ENCODE measurements around the gene TRIM2. TPM values are rescaled to one million over a fixed set of nuclear protein-coding genes. Genes with fewer than 3 reads are reported as not detected.
A peak's percentile ranks its signal among the peaks of the same experiment; 100 is the strongest.
"Not testable (repeated sequence)": the region's sequence is repeated elsewhere in the genome, so short reads cannot be mapped to it uniquely, and the experiment has no call there.

TRIM2 gene
- total RNA-seq, 2 donors from 2014 or later: 31.3 to 42.0 TPM

DNA sequence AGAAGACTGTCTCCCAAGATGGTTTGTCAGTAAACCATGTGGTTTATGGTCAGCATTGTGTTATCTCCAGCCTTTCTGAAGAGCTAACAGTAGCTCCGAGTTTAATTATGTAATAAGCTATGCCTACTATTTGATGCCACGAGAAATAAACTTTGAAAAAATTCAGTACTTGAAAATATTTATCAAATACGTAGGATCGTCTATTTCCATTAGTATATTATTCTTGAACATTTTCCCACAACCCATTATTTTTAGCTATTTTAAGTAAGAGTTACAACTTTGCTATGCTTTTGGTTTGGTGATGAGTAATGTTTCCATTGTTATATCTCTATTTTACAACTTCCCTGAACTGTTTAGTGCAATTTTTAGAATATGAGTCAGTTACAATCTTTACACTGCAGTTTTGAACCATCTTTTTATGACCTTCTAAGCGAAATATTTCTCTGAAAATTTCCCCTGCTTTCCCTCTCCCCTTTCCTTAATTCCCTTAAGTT, 44.5 kb upstream of the TRIM2 start:
- intact Hi-C loops (cut with DNase I): no loop called here
- no peaks in the 10 kb centered on the region for H3K4me1 ChIP-seq
- no peaks in the 10 kb centered on the region for H3K27me3 ChIP-seq
- no peaks in the 10 kb centered on the region for H3K9me3 ChIP-seq
- no peak for ATAC-seq
- no peak for DNase-seq
- no peak for TF ChIP-seq POLR2A (IDR thresholded peaks at IDR 0.05)
- TF ChIP-seq, protein P1, sequence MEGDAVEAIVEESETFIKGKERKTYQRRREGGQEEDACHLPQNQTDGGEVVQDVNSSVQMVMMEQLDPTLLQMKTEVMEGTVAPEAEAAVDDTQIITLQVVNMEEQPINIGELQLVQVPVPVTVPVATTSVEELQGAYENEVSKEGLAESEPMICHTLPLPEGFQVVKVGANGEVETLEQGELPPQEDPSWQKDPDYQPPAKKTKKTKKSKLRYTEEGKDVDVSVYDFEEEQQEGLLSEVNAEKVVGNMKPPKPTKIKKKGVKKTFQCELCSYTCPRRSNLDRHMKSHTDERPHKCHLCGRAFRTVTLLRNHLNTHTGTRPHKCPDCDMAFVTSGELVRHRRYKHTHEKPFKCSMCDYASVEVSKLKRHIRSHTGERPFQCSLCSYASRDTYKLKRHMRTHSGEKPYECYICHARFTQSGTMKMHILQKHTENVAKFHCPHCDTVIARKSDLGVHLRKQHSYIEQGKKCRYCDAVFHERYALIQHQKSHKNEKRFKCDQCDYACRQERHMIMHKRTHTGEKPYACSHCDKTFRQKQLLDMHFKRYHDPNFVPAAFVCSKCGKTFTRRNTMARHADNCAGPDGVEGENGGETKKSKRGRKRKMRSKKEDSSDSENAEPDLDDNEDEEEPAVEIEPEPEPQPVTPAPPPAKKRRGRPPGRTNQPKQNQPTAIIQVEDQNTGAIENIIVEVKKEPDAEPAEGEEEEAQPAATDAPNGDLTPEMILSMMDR (IDR thresholded peaks at IDR 0.05): no peak
- H3K27ac ChIP-seq: no peak overlapping the region
- WGBS, 2 donors: 70% methylated on average over 5 of the region's 5 CpGs
- H3K4me3 ChIP-seq: no peak overlapping the region
- no peaks in the 10 kb centered on the region for H3K36me3 ChIP-seq (replicated peaks in 1 of 2; ENCODE audit: insufficient read depth in 1 of 2, low read depth in 2 of 2)

DNA sequence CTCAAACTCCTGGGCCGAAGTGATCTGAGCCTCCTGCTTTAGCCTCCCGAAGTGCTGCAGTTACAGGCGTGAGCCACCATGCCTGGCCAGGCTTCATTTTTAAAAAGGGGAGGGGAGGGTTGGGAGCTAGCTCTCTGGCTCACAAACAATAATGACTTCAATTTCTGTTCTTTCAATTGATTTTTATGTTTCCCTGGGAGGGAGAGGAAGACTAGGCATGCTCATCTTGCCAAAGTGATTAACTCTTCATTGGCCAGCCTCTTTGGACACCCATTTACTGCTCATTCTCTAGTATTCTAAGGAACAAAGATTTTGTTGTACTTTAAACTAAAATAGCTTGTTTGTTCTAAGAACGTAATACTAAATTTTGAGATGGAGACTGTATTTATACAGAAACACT, 43.4 kb upstream of the TRIM2 start:
- no peak for DNase-seq
- ATAC-seq: no peak
- Histone ChIP-seq H3K27ac (no peak overlapping the region), H3K9me3 (no peaks in the 10 kb centered on the region), H3K36me3 (replicated peaks in 1 of 2; ENCODE audit: insufficient read depth in 1 of 2, low read depth in 2 of 2) (no peaks in the 10 kb centered on the region), H3K4me3 (no peak overlapping the region), H3K4me1 (no peaks in the 10 kb centered on the region), H3K27me3 (no peaks in the 10 kb centered on the region)
- intact Hi-C loops (cut with DNase I): no loop called here
- no peak for TF ChIP-seq POLR2A (IDR thresholded peaks at IDR 0.05)
- TF ChIP-seq, protein P1 (IDR thresholded peaks at IDR 0.05): no peak
- WGBS, 2 donors: 68 to 70% methylated on average over 4 of the region's 4 CpGs

DNA sequence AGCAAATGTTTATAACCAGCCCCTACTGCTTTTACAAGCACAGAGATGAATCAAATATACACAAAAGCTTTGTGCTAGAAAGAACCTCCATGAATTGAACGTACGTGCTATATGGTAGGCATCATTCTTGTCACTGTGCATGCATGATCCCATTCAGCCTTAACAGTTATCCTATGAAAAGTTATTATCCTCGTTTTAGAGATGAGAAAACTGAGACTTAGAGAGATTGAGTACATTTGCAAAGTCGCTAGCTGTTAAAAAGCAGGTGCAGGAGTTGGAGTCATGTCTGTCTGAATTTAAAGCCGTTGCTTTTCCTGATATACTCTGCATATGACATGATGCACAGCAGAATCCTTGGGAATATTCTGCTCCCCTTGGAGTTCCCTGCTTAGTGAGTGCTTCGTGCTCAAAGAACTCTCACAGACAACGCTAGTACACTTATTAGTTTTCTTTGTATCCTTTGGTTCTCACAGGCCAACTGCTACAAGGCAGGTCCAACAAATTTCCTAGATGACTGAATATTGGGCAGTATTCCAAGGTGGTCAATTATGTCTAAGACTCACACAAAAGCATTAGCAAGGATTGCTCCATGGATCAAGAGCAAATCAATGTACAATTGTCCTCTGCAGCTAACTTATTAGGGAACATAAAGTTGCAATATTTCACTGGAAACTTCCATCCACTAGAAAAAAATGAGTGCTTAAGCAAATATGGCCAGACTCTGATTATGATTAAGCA, 42.8 kb upstream of the TRIM2 start:
- Histone ChIP-seq H3K9me3 (no peaks in the 10 kb centered on the region), H3K4me1 (no peaks in the 10 kb centered on the region), H3K4me3 (no peak overlapping the region), H3K27me3 (no peaks in the 10 kb centered on the region), H3K27ac (no peak overlapping the region), H3K36me3 (replicated peaks in 1 of 2; ENCODE audit: insufficient read depth in 1 of 2, low read depth in 2 of 2) (no peaks in the 10 kb centered on the region)
- DNase-seq (no peak), ATAC-seq (no peak)
- TF ChIP-seq, protein P1 (IDR thresholded peaks at IDR 0.05): no peak
- intact Hi-C loops (cut with DNase I): no loop called here
- WGBS, 2 donors: 55 to 66% methylated on average over 7 of the region's 7 CpGs

DNA sequence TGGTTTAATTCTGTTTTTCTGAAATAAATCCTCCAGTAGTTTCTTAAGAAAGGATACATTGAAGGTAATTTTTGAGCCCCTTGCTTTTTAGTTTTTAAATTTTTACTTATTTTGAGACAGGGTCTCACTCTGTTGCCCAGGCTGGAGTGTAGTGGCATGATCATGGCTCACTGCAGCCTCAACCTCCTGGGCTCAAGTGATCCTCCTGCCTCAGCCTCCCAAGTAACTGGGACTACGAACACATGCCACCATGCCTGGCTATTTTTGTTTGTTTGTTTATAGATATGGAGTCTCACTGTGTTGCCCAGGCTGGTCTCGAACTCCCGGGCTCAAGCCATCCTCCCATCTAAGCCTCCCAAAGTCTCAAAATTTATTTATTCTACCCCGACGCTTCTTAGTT, 39.0 kb upstream of the TRIM2 start:
- DNase-seq; H3K36me3 ChIP-seq (replicated peaks in 1 of 2; ENCODE audit: insufficient read depth in 1 of 2, low read depth in 2 of 2); H3K4me1 ChIP-seq; intact Hi-C loops (cut with DNase I); H3K4me3 ChIP-seq; H3K9me3 ChIP-seq; H3K27ac ChIP-seq; H3K27me3 ChIP-seq; ATAC-seq: not testable (repeated sequence)
- WGBS, 2 donors: 92 to 96% methylated on average over 5 of the region's 5 CpGs

GRCh38 chr4:153166716-153167501, 37.3 kb upstream of the TRIM2 start:
- no peaks in the 10 kb centered on the region for H3K36me3 ChIP-seq (replicated peaks in 1 of 2; ENCODE audit: insufficient read depth in 1 of 2, low read depth in 2 of 2)
- H3K4me3 ChIP-seq: no peak overlapping the region
- no peaks in the 10 kb centered on the region for H3K9me3 ChIP-seq
- no peak for TF ChIP-seq POLR2A (IDR thresholded peaks at IDR 0.05)
- TF ChIP-seq, protein P1 (IDR thresholded peaks at IDR 0.05): no peak
- intact Hi-C loops (cut with DNase I): no loop called here
- H3K4me1 ChIP-seq: peaks cover 4% of the 10 kb centered on the region
- 51 to 53% methylated on average over 5 of the region's 5 CpGs for WGBS, 2 donors
- H3K27ac ChIP-seq: peak overlapping the region in 2 of 4 donors; percentile 1 to 52
- ATAC-seq (peak; percentile 59), DNase-seq (no peak)
- no peaks in the 10 kb centered on the region for H3K27me3 ChIP-seq

All from body of pancreas (tissue), 4 donors.